H9 (cell line): Measurements from ENCODE around the gene ZGLP1. TPM values are rescaled to one million over a fixed set of nuclear protein-coding genes. Genes with fewer than 3 reads are reported as not detected.

Experiments
- DNase-seq: peaks from one replicate; pipeline ENCODE4 v3.0.0-alpha.2; 2017
- H2AFZ ChIP-seq: one replicate; pipeline ENCODE4 v1.6.1; 2013; ENCODE audit warnings: mild to moderate bottlenecking, low read length, control low read depth, moderate library complexity
- H2AK5ac ChIP-seq: 2 replicates; pipeline ENCODE4 v1.6.1; 2013; ENCODE audit warnings: low read length, control low read depth, mixed read lengths; ENCODE audit not compliant: insufficient read length
- H2BK120ac ChIP-seq: one replicate; pipeline ENCODE4 v1.6.1; 2013; ENCODE audit warnings: low read depth, mild to moderate bottlenecking, low read length, control low read depth, inconsistent platforms; ENCODE audit not compliant: poor library complexity, severe bottlenecking
- H2BK12ac ChIP-seq: 2 replicates; pipeline ENCODE4 v1.6.1; 2013; ENCODE audit warnings: low read length, control low read depth, mixed read lengths, low read depth; ENCODE audit not compliant: insufficient read length
- H2BK15ac ChIP-seq: 2 replicates; pipeline ENCODE4 v1.6.1; 2013; ENCODE audit warnings: low read depth, low read length, control low read depth
- H2BK20ac ChIP-seq: one replicate; pipeline ENCODE4 v1.6.1; 2013; ENCODE audit warnings: low read depth, mild to moderate bottlenecking, low read length, control low read depth, inconsistent platforms; ENCODE audit not compliant: poor library complexity, severe bottlenecking
- H2BK5ac ChIP-seq: 2 replicates; pipeline ENCODE4 v1.6.1; 2013; ENCODE audit warnings: low read length, control low read depth, mixed read lengths; ENCODE audit not compliant: insufficient read length
- H3K14ac ChIP-seq: 2 replicates; pipeline ENCODE4 v1.6.1; 2013; ENCODE audit warnings: low read length, control low read depth; ENCODE audit not compliant: insufficient read depth
- H3K18ac ChIP-seq: 2 replicates; pipeline ENCODE4 v1.6.1; 2013; ENCODE audit warnings: low read depth, mild to moderate bottlenecking, mixed read lengths, low read length, control low read depth; ENCODE audit not compliant: insufficient read length
- H3K23ac ChIP-seq: 2 replicates; pipeline ENCODE4 v1.6.1; 2013; ENCODE audit warnings: low read length, control low read depth, mixed read lengths, low read depth; ENCODE audit not compliant: insufficient read length
- H3K23me2 ChIP-seq: 2 replicates; pipeline ENCODE4 v1.6.1; 2013; ENCODE audit warnings: low read depth, mild to moderate bottlenecking, mixed read lengths, low read length, control low read depth; ENCODE audit not compliant: insufficient read length, poor library complexity, severe bottlenecking
- H3K27ac ChIP-seq: 2 replicates; pipeline ENCODE4 v1.5.1; 2013; ENCODE audit warnings: low read length, control low read depth, mixed read lengths, low read depth; ENCODE audit not compliant: insufficient read length
- H3K27me3 ChIP-seq: 2 replicates; pipeline ENCODE4 v1.6.1; 2013; ENCODE audit warnings: low read length, control low read depth, inconsistent platforms; ENCODE audit not compliant: insufficient read depth
- H3K4ac ChIP-seq: 2 replicates; pipeline ENCODE4 v1.6.1; 2013; ENCODE audit warnings: low read depth, mild to moderate bottlenecking, control low read depth, inconsistent platforms, low read length, moderate library complexity
- H3K4me1 ChIP-seq: 2 replicates; pipeline ENCODE4 v1.6.1; 2013; ENCODE audit warnings: low read length, control low read depth, inconsistent platforms; ENCODE audit not compliant: insufficient read depth
- H3K4me2 ChIP-seq: 2 replicates; pipeline ENCODE4 v1.6.1; 2013; ENCODE audit warnings: low read length, control low read depth, mixed read lengths; ENCODE audit not compliant: insufficient read length, insufficient read depth
- H3K56ac ChIP-seq: 2 replicates; pipeline ENCODE4 v1.6.1; 2013; ENCODE audit warnings: low read depth, mild to moderate bottlenecking, mixed read lengths, low read length, control low read depth; ENCODE audit not compliant: insufficient read length
- H3K79me1 ChIP-seq: 2 replicates; pipeline ENCODE4 v1.6.1; 2013; ENCODE audit warnings: low read depth, mild to moderate bottlenecking, moderate library complexity, low read length, control low read depth, inconsistent platforms; ENCODE audit not compliant: insufficient read depth, poor library complexity, severe bottlenecking
- H3K79me2 ChIP-seq: 2 replicates; pipeline ENCODE4 v1.6.1; 2013; ENCODE audit warnings: low read length, control low read depth, inconsistent platforms; ENCODE audit not compliant: insufficient read depth
- H3K9ac ChIP-seq: 2 replicates; pipeline ENCODE4 v1.6.1; 2013; ENCODE audit warnings: low read length, control low read depth, mixed read lengths; ENCODE audit not compliant: insufficient read length; ENCODE audit errors: extremely low read depth
- H3K9me3 ChIP-seq: one replicate; pipeline ENCODE4 v1.6.1; 2013; ENCODE audit warnings: low read depth, low read length, inconsistent platforms; ENCODE audit not compliant: control insufficient read depth
- H3T11ph ChIP-seq: one replicate; pipeline ENCODE4 v1.6.1; 2013; ENCODE audit warnings: mild to moderate bottlenecking, low read length, control low read depth, inconsistent platforms
- H4K20me1 ChIP-seq: one replicate; pipeline ENCODE4 v1.6.1; 2013; ENCODE audit not compliant: control insufficient read depth, insufficient read length, insufficient read depth
- H4K5ac ChIP-seq: 2 replicates; pipeline ENCODE4 v1.6.1; 2013; ENCODE audit warnings: low read depth, mild to moderate bottlenecking, mixed read lengths, low read length, control low read depth; ENCODE audit not compliant: insufficient read length
- H4K8ac ChIP-seq: replicated peaks from 2 replicates; pipeline ENCODE4 v1.6.1; 2013; ENCODE audit warnings: low read length, control low read depth, mixed read lengths, low read depth; ENCODE audit not compliant: insufficient read length
- H4K91ac ChIP-seq: 2 replicates; pipeline ENCODE4 v1.6.1; 2013; ENCODE audit warnings: low read depth, mild to moderate bottlenecking, moderate library complexity, mixed read lengths, low read length, control low read depth; ENCODE audit not compliant: insufficient read length
- H3K27ac Mint-ChIP-seq, 3 experiments: 2 replicates in 2 of 3; 3 replicates in 1 of 3; pipeline ENCODE4 v1.8.0; 2020 to 2021; ENCODE audit warnings: mixed read lengths in 3 of 3, mild to moderate bottlenecking in 1 of 3, moderate library complexity in 1 of 3
- H3K27me3 Mint-ChIP-seq: 2 replicates; pipeline ENCODE4 v1.8.0; 2021; ENCODE audit warnings: low read depth, mild to moderate bottlenecking, moderate library complexity, mixed read lengths
- H3K36me3 Mint-ChIP-seq, 3 experiments: 2 replicates in 2 of 3; 3 replicates in 1 of 3; pipeline ENCODE4 v1.8.0; 2020 to 2021; ENCODE audit warnings: low read depth in 3 of 3, mixed read lengths in 3 of 3; ENCODE audit not compliant: insufficient read depth in 1 of 3
- H3K4me1 Mint-ChIP-seq, 2 experiments: 2 replicates each; pipeline ENCODE4 v1.8.0; 2020; ENCODE audit warnings: mixed read lengths in 2 of 2
- H3K4me3 Mint-ChIP-seq, 2 experiments: 2 replicates in 1 of 2; 3 replicates in 1 of 2; pipeline ENCODE4 v1.8.0; 2020 to 2021; ENCODE audit warnings: mild to moderate bottlenecking in 2 of 2, mixed read lengths in 2 of 2, moderate library complexity in 1 of 2
- H3K9me3 Mint-ChIP-seq, 2 experiments: 2 replicates in 1 of 2; 3 replicates in 1 of 2; pipeline ENCODE4 v1.8.0; 2020; ENCODE audit warnings: mild to moderate bottlenecking in 2 of 2, mixed read lengths in 2 of 2, moderate library complexity in 1 of 2
- WGBS: extraction: QIAGEN DNeasy Blood & Tissue Kit; methylation state at CpG from one replicate; pipeline ENCODE4 v1.1.7; 2013; ENCODE audit warnings: missing lambda C conversion rate, low lambda C conversion rate, mixed read lengths; ENCODE audit not compliant: insufficient read length; ENCODE audit errors: extremely low coverage; 5-methylcytosine and 5-hydroxymethylcytosine counted together
- total RNA-seq: library from RNA; stranded (reverse); gene quantifications from 2 replicates; pipeline ENCODE4 v1.2.1, GENCODE V29; 2021
- TF ChIP-seq, protein P1 (sequence below): fragments of 200-600 bp; sonication (generic); conservative IDR thresholded peaks from 3 replicates; pipeline ENCODE4 v1.8.0; 2021; ENCODE audit warnings: antibody characterized with exemption, mild to moderate bottlenecking

Gene ZGLP1
- total RNA-seq, 1 experiment from 2014 or later = 6.9 TPM

DNA sequence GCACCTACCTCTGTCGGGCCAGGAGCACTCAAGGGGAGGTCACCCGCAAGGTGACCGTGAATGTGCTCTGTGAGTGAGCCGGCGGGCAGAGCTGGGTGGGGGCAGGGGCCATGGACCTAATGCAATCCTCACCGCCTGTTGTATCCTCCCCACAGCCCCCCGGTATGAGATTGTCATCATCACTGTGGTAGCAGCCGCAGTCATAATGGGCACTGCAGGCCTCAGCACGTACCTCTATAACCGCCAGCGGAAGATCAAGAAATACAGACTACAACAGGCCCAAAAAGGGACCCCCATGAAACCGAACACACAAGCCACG lies 24.7 kb downstream of the ZGLP1 start:
- Histone ChIP-seq H3K23me2 (peaks cover 16% of the 10 kb centered on the region), H4K20me1 (no peaks in the 10 kb centered on the region), H3K23ac (no peak overlapping the region), H3K56ac (no peak overlapping the region), H3K4me1 (no peaks in the 10 kb centered on the region), H2BK5ac (no peak overlapping the region), H2AK5ac (no peak overlapping the region), H2AFZ (no peak overlapping the region), H2BK20ac (no peak overlapping the region), H4K5ac (no peak overlapping the region), H3T11ph (no peak overlapping the region), H3K9ac (no peak overlapping the region), H2BK12ac (no peak overlapping the region), H3K27me3 (peaks cover 10% of the 10 kb centered on the region; the same call in 1 of the 2 replicates), H4K8ac (no peak overlapping the region), H3K79me1 (no peaks in the 10 kb centered on the region), H3K14ac (no peak overlapping the region), H4K91ac (no peak overlapping the region), H3K27ac (no peak overlapping the region), H3K4ac (no peak overlapping the region), H2BK15ac (no peak overlapping the region), H3K79me2 (no peaks in the 10 kb centered on the region), H3K9me3 (no peaks in the 10 kb centered on the region), H3K4me2 (no peak overlapping the region), H3K18ac (no peak overlapping the region), H2BK120ac (no peak overlapping the region)
- peaks cover 0 to 3% of the 10 kb centered on the region in 2 experiments; a peak in 2 of 5 replicates for H3K9me3 Mint-ChIP-seq
- peaks cover 49% of the 10 kb centered on the region for H3K27me3 Mint-ChIP-seq
- H3K4me3 Mint-ChIP-seq = no peak overlapping the region
- peaks cover 5 to 24% of the 10 kb centered on the region in 2 experiments; a peak in 3 of 4 replicates for H3K4me1 Mint-ChIP-seq
- peaks cover 0 to 7% (median 0%) of the 10 kb centered on the region in 3 experiments; a peak in 3 of 7 replicates for H3K36me3 Mint-ChIP-seq
- DNase-seq = no peak
- WGBS = no CpG with 5 or more reads among the region's 13 CpGs
- no peak overlapping the region for H3K27ac Mint-ChIP-seq
- TF ChIP-seq, protein P1, sequence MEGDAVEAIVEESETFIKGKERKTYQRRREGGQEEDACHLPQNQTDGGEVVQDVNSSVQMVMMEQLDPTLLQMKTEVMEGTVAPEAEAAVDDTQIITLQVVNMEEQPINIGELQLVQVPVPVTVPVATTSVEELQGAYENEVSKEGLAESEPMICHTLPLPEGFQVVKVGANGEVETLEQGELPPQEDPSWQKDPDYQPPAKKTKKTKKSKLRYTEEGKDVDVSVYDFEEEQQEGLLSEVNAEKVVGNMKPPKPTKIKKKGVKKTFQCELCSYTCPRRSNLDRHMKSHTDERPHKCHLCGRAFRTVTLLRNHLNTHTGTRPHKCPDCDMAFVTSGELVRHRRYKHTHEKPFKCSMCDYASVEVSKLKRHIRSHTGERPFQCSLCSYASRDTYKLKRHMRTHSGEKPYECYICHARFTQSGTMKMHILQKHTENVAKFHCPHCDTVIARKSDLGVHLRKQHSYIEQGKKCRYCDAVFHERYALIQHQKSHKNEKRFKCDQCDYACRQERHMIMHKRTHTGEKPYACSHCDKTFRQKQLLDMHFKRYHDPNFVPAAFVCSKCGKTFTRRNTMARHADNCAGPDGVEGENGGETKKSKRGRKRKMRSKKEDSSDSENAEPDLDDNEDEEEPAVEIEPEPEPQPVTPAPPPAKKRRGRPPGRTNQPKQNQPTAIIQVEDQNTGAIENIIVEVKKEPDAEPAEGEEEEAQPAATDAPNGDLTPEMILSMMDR = no peak
